ENCODE measurements around the gene TANGO2.
A peak's percentile ranks its signal among the peaks of the same experiment; 100 is the strongest.

DNA sequence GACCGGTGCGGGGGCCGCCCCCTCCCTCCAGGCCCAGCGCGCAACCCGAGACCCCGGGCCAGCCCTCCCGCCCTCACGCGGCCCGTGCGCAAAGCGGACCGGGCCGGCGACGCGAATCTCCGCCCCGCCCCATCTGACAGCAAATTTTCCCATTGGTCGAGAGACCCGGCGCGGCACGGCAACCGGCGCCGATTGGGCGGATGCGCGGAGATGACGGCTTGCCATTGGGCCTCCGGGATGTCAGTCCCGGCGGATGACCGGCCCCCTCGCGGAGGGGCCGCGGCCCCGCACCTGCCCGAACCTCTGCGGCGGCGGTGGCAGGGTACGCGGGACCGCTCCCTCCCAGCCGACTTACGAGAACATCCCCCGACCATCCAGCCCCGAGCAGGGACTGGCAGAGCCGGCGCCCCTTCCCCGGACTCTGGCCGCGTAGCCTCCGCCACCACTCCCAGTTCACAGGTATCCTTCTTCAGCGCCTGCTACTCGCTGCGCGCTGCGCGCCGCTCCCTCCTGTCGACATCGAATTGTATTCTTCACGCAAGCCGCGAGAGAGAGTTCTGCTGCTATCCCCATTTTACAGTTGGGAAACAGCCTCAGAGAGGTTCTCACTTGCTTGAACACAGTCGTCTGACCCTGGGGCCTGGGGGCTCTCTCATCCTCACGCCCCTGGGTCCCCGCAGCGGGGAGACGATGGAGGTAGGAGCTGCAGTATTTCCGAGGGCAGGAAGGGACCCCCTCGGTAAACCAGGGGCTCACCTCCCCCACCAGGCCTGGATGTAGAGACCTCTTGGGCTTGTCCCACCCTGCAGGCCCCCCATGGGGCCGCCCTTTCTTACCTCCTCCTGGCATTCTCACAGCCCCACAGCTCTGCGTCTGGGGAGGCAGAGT lies 3.9 kb upstream of the TANGO2 start, which contains the start of gene ARVCF:
- TF ChIP-seq CREB1 (IDR thresholded peaks at IDR 0.05; ENCODE audit: low read depth): peak; percentile 57; the same call in 1 of the 2 replicates
- TF ChIP-seq, protein P1, sequence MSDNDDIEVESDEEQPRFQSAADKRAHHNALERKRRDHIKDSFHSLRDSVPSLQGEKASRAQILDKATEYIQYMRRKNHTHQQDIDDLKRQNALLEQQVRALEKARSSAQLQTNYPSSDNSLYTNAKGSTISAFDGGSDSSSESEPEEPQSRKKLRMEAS (IDR thresholded peaks at IDR 0.05): peak; percentile 13; the same call in 1 of the 2 replicates
